WI38 (cell line): ENCODE measurements around the gene LDB2.

ENCODE experiments used
- H3K4me3 ChIP-seq: 2 replicates; pipeline ENCODE4 v1.5.1; 2011; ENCODE audit warnings: low read depth, mild to moderate bottlenecking, control low read depth, low read length
- CTCF ChIP-seq: IDR thresholded peaks from 2 replicates; pipeline ENCODE4 v1.5.1; 2012; ENCODE audit warnings: low read depth, mild to moderate bottlenecking, control low read depth, low read length

Gene LDB2

GRCh38 chr4:16691450-16691849 is 207.0 kb downstream of the LDB2 start:
- no peak for TF ChIP-seq CTCF
- no peak overlapping the region for H3K4me3 ChIP-seq

- H3K4me3 ChIP-seq: no peak overlapping the region
- no peak for TF ChIP-seq CTCF
Measured at GRCh38 chr4:16687845-16688244, 210.6 kb downstream of the LDB2 start.

GRCh38 chr4:16687011-16687410 is 211.4 kb downstream of the LDB2 start:
- TF ChIP-seq CTCF: no peak
- H3K4me3 ChIP-seq: no peak overlapping the region

- no peak overlapping the region for H3K4me3 ChIP-seq
- TF ChIP-seq CTCF: no peak
Measured at GRCh38 chr4:16686195-16686594, 212.2 kb downstream of the LDB2 start.

GRCh38 chr4:16685536-16685935 is 212.9 kb downstream of the LDB2 start:
- H3K4me3 ChIP-seq: no peak overlapping the region
- no peak for TF ChIP-seq CTCF

- H3K4me3 ChIP-seq: no peak overlapping the region
Measured at GRCh38 chr4:16684935-16685334, 213.5 kb downstream of the LDB2 start.

GRCh38 chr4:16684097-16684496 is 214.3 kb downstream of the LDB2 start:
- TF ChIP-seq CTCF: no peak
- no peak overlapping the region for H3K4me3 ChIP-seq

More at GRCh38 chr4:16684935-16685334, 213.5 kb downstream of the LDB2 start:
- TF ChIP-seq CTCF: no peak
